DOHH2 (cell line): ENCODE data around the gene STRN4.

ENCODE experiments used
- CTCF ChIP-seq: fragments of 200-600 bp; sonication (generic); IDR thresholded peaks from one replicate; pipeline ENCODE4 v1.5.1; 2014; ENCODE audit warnings: antibody characterized with exemption, mild to moderate bottlenecking, low read depth, low read length; ENCODE audit not compliant: poor library complexity, severe bottlenecking
- EZH2phosphoT487 ChIP-seq: fragments of 200-600 bp; sonication (generic); IDR thresholded peaks from 2 replicates; pipeline ENCODE4 v1.6.1; 2017; ENCODE audit warnings: borderline replicate concordance, mild to moderate bottlenecking, antibody characterized with exemption, low read length, moderate library complexity, mixed read lengths

DNA sequence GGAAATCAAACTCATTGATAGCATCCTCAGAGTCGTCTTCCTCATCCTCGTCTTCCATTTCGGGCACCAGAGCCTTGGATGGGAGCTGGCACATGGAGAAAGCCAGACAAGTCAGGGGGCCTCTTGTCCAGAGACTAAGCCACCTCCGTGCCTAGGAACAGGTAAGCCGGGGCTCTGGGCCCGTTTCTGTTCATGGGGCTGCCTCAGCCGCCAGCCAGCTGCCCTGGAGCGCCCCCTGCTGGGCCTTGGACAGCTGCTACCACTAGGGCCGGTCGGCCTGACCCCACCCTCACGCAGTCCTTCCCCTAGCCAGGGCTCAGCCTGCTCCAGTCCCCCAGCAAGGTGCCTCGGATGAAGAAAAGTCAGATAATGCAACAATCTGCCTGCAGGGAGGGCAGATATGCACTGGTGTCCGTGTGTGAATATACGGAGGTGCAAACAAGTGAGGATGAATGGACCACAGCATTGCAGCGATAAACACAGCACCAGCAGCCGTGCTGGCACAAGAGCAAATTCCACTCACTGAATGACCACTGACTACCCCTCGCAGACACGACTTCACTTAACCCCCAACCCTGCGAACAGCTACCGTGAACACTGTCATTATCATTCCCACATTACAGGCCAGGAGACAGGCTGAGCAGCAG is 17.4 kb downstream of the STRN4 start:
- peak; percentile 95 for TF ChIP-seq CTCF
- TF ChIP-seq EZH2phosphoT487: no peak
